Measurements from ENCODE around the gene TUBA4A.

The TUBA4A gene

GRCh38 chr2:219253753-219254589 lies at the start of gene TUBA4A (continued):
- TF ChIP-seq PBX3 (CRISPR knock-in tag; IDR thresholded peaks at IDR 0.05) (no peak), ZNF558 (tag by site-specific recombination; IDR thresholded peaks at IDR 0.05) (no peak), ZNF26 (tag by site-specific recombination; IDR thresholded peaks at IDR 0.05) (no peak), ZNF626 (tag by site-specific recombination; IDR thresholded peaks at IDR 0.05) (no peak), ZBTB44 (tag by site-specific recombination; IDR thresholded peaks at IDR 0.05) (no peak), ZNF580 (tag by site-specific recombination; IDR thresholded peaks at IDR 0.05) (no peak), ZNF37A (tag by site-specific recombination; IDR thresholded peaks at IDR 0.05) (no peak), KLF10 (tag by site-specific recombination; IDR thresholded peaks at IDR 0.05) (peak; percentile 43; the same call in 1 of the 2 replicates), ZNF561 (tag by site-specific recombination; IDR thresholded peaks at IDR 0.05; ENCODE audit: borderline replicate concordance) (0 out of 2 replicates have a peak, but pooled peaks have one; percentile 24), GLI4 (tag by site-specific recombination; IDR thresholded peaks at IDR 0.05) (no peak), ZNF354C (tag by site-specific recombination; IDR thresholded peaks at IDR 0.05; ENCODE audit: borderline replicate concordance, low read depth) (no peak), TSHZ1 (tag by site-specific recombination; IDR thresholded peaks at IDR 0.05; ENCODE audit: borderline replicate concordance) (no peak), HOXD13 (CRISPR knock-in tag; IDR thresholded peaks at IDR 0.05; ENCODE audit: borderline replicate concordance) (no peak), ZNF138 (tag by site-specific recombination; IDR thresholded peaks at IDR 0.05; ENCODE audit: borderline replicate concordance) (no peak), ZSCAN18 (tag by site-specific recombination; IDR thresholded peaks at IDR 0.05) (no peak), ZNF747 (tag by site-specific recombination; IDR thresholded peaks at IDR 0.05) (no peak), ZNF23 (tag by site-specific recombination; IDR thresholded peaks at IDR 0.05; ENCODE audit: borderline replicate concordance) (no peak), ZNF692 (tag by site-specific recombination; IDR thresholded peaks at IDR 0.05) (no peak), ZNF660 (tag by site-specific recombination; IDR thresholded peaks at IDR 0.05) (no peak), GLI2 (tag by site-specific recombination; IDR thresholded peaks at IDR 0.05; ENCODE audit: borderline replicate concordance, low read depth) (no peak), PRDM10 (tag by site-specific recombination; IDR thresholded peaks at IDR 0.05) (no peak; the same call in 1 of the 2 replicates), OVOL3 (tag by site-specific recombination; IDR thresholded peaks at IDR 0.05) (no peak), GLIS2 (tag by site-specific recombination; IDR thresholded peaks at IDR 0.05) (peak; percentile 88)
